NCI-H1105 (cell line): ENCODE data around the gene GPAT2.
"Not testable (repeated sequence)": the region's sequence is repeated elsewhere in the genome, so short reads cannot be mapped to it uniquely, and the experiment has no call there.

Source experiments
- DNase-seq: peaks from one replicate; lab custom pipeline; 2025; lab: John Stamatoyannopoulos, UW

GPAT2 gene

GRCh38 chr2:96022701-96023447 lies 11.8 kb downstream of the GPAT2 start:
- not testable (repeated sequence) for DNase-seq

- DNase-seq: not testable (repeated sequence)
These were observed 12.6 kb downstream of the GPAT2 start for GRCh38 chr2:96022126-96022525.

- not testable (repeated sequence) for DNase-seq
These were observed 13.6 kb downstream of the GPAT2 start for GRCh38 chr2:96021142-96021541.

- DNase-seq: not testable (repeated sequence)
These were observed 14.7 kb downstream of the GPAT2 start for GRCh38 chr2:96019909-96020590.

- DNase-seq: not testable (repeated sequence)
These were observed 18.4 kb downstream of the GPAT2 start for GRCh38 chr2:96016321-96016720.

- DNase-seq: not testable (repeated sequence)
These were observed 21.9 kb downstream of the GPAT2 start for GRCh38 chr2:96012792-96013264.

- not testable (repeated sequence) for DNase-seq
These were observed 22.5 kb downstream of the GPAT2 start for GRCh38 chr2:96012086-96012791.

GRCh38 chr2:96011129-96011455 lies 23.6 kb downstream of the GPAT2 start:
- DNase-seq: not testable (repeated sequence)

GRCh38 chr2:96010320-96011128 lies 24.2 kb downstream of the GPAT2 start:
- not testable (repeated sequence) for DNase-seq

GRCh38 chr2:96009833-96010232 lies 24.9 kb downstream of the GPAT2 start:
- not testable (repeated sequence) for DNase-seq

GRCh38 chr2:96008051-96008450 lies 26.7 kb downstream of the GPAT2 start:
- not testable (repeated sequence) for DNase-seq

- DNase-seq: not testable (repeated sequence)
These were observed 28.5 kb downstream of the GPAT2 start for GRCh38 chr2:96006248-96006647.

GRCh38 chr2:95992520-95993272 lies 42.0 kb downstream of the GPAT2 start:
- not testable (repeated sequence) for DNase-seq

GRCh38 chr2:95992102-95992501 lies 42.6 kb downstream of the GPAT2 start:
- DNase-seq: not testable (repeated sequence)

- not testable (repeated sequence) for DNase-seq
These were observed 43.2 kb downstream of the GPAT2 start, which contains the start of gene ANKRD36C for GRCh38 chr2:95991351-95992094. Gene ANKRD36C (minus strand): TSS chr2:95991824. CDS start chr2:95991708, 116 bp downstream.

GRCh38 chr2:95990884-95991283 lies 43.8 kb downstream of the GPAT2 start:
- DNase-seq: not testable (repeated sequence)
